IPS DF 4.7 (cell line): ENCODE results near the gene ATP2B3.

Experiments used
- DNase-seq: peaks from one replicate; pipeline ENCODE4 v3.0.0-alpha.2; 2013; ENCODE audit warnings: low spot score; ENCODE audit errors: extremely low read depth

ATP2B3 gene

GRCh38 chrX:153488231-153488914 lies 29.1 kb upstream of the ATP2B3 start:
- DNase-seq, result no peak

GRCh38 chrX:153490217-153490930 lies 27.1 kb upstream of the ATP2B3 start:
- no peak for DNase-seq

GRCh38 chrX:153491351-153491914 lies 26.0 kb upstream of the ATP2B3 start:
- DNase-seq, result no peak

- DNase-seq, result no peak
These were observed 25.5 kb upstream of the ATP2B3 start for GRCh38 chrX:153491918-153492317.

- DNase-seq, result no peak
These were observed 24.9 kb upstream of the ATP2B3 start for GRCh38 chrX:153492543-153492942.

- no peak for DNase-seq
These were observed 24.4 kb upstream of the ATP2B3 start for GRCh38 chrX:153493085-153493484.

- no peak for DNase-seq
These were observed 23.4 kb upstream of the ATP2B3 start for GRCh38 chrX:153494061-153494460.

GRCh38 chrX:153494541-153495361 lies 22.7 kb upstream of the ATP2B3 start, which contains the start of gene BGN:
Gene BGN, plus strand, starts transcription at chrX:153494980. Its CDS starts 9,652 bp downstream, at chrX:153504632.
- DNase-seq, result no peak

- DNase-seq, result no peak
These were observed 22.1 kb upstream of the ATP2B3 start for GRCh38 chrX:153495362-153495751.

- DNase-seq, result no peak
These were observed 21.4 kb upstream of the ATP2B3 start for GRCh38 chrX:153495903-153496589.

GRCh38 chrX:153496590-153496959 lies 20.9 kb upstream of the ATP2B3 start:
- no peak for DNase-seq

GRCh38 chrX:153498453-153498852 lies 19.0 kb upstream of the ATP2B3 start:
- DNase-seq, result no peak

GRCh38 chrX:153499341-153499740 lies 18.1 kb upstream of the ATP2B3 start:
- DNase-seq, result no peak

- DNase-seq, result no peak
These were observed 17.6 kb upstream of the ATP2B3 start for GRCh38 chrX:153499876-153500275.

- no peak for DNase-seq
These were observed 16.7 kb upstream of the ATP2B3 start for GRCh38 chrX:153500676-153501280.

- no peak for DNase-seq
These were observed 15.9 kb upstream of the ATP2B3 start for GRCh38 chrX:153501530-153501929.

GRCh38 chrX:153502131-153502530 lies 15.3 kb upstream of the ATP2B3 start:
- no peak for DNase-seq

GRCh38 chrX:153502796-153503195 lies 14.6 kb upstream of the ATP2B3 start:
- no peak for DNase-seq

- no peak for DNase-seq
These were observed 12.9 kb upstream of the ATP2B3 start for GRCh38 chrX:153504445-153505016.

GRCh38 chrX:153505361-153505760 lies 12.1 kb upstream of the ATP2B3 start:
- no peak for DNase-seq
